GM12878 (cell line): ENCODE measurements around the gene SORCS1. TPM values are rescaled to one million over a fixed set of nuclear protein-coding genes. Genes with fewer than 3 reads are reported as not detected.

Source experiments
- ATAC-seq: fragments of 200-7000 bp; cut with Tn5 transposase; 3 replicates; pipeline ENCODE4 v1.9.1; 2020; ENCODE audit warnings: mild to moderate bottlenecking, moderate library complexity
- BruUV-seq: library from RNA; stranded (reverse); fragments of 400-500 nt; replicated peaks from 2 replicates; lab custom pipeline; 2021; lab: Mats Ljungman, UMichigan
- CTCF ChIA-PET: fragments of 300-600 bp; sonication (Branson Sonifier 250); formaldehyde crosslinking; extraction: SDS; loops from one replicate; lab custom pipeline; 2021; ENCODE audit warnings: inconsistent platforms; lab: Yijun Ruan, JAX
- POLR2A ChIA-PET: fragments of 350-600 bp; formaldehyde crosslinking; extraction: SDS; loops from one replicate; lab custom pipeline; 2021; ENCODE audit warnings: inconsistent platforms; lab: Charles Lee
- RAD21 ChIA-PET: fragments of 300-600 bp; sonication (Branson Sonifier 250); formaldehyde crosslinking; loops from one replicate; lab custom pipeline; 2023; ENCODE audit warnings: antibody characterized with exemption; ENCODE audit not compliant: unreplicated experiment; lab: Charles Lee
- SMC1A ChIA-PET: fragments of 300-600 bp; sonication (Branson Sonifier 250); formaldehyde crosslinking; loops from one replicate; lab custom pipeline; 2023; ENCODE audit not compliant: unreplicated experiment, uncharacterized antibody; lab: Charles Lee
- DNase-seq: peaks from one replicate; pipeline ENCODE4 v3.0.0-alpha.2; 2011; ENCODE audit warnings: low read depth, low spot score
- FAIRE-seq: peaks from 3 replicates; lab custom pipeline; 2011; peaks lifted over from hg19 to GRCh38; lab: Jason Lieb, UNC
- H2AFZ ChIP-seq: 2 replicates; pipeline ENCODE4 v1.6.0; 2011; ENCODE audit warnings: low read depth, low read length, control low read depth; ENCODE audit not compliant: control insufficient read depth
- H3K27ac ChIP-seq: 2 replicates; pipeline ENCODE4 v1.5.1; 2011; ENCODE audit warnings: control low read depth; ENCODE audit not compliant: control insufficient read depth, insufficient read depth
- H3K27me3 ChIP-seq, 2 experiments: replicated peaks in 1 of 2; 2 replicates each; pipeline versions ENCODE4 v1.6.0 to v1.6.1; 2011; ENCODE audit warnings: low read length in 1 of 2; ENCODE audit not compliant: control insufficient read depth in 2 of 2, insufficient read depth in 2 of 2
- H3K36me3 ChIP-seq, 2 experiments: 2 replicates each; pipeline ENCODE4 v1.5.1; 2011; ENCODE audit warnings: low read length in 1 of 2; ENCODE audit not compliant: control insufficient read depth in 2 of 2, insufficient read depth in 2 of 2
- H3K4me1 ChIP-seq: 2 replicates; pipeline ENCODE4 v1.6.1; 2011; ENCODE audit warnings: mild to moderate bottlenecking, low read length, moderate library complexity, mixed read lengths; ENCODE audit not compliant: control insufficient read depth, insufficient read depth
- H3K4me2 ChIP-seq: 2 replicates; pipeline ENCODE4 v1.6.0; 2011; ENCODE audit warnings: control low read depth; ENCODE audit not compliant: control insufficient read depth, insufficient read depth
- H3K4me3 ChIP-seq: fragments of 200-600 bp; sonication (generic); 2 replicates; pipeline ENCODE4 v1.5.1; 2016
- H3K79me2 ChIP-seq: 2 replicates; pipeline ENCODE4 v1.6.0; 2011; ENCODE audit warnings: low read length; ENCODE audit not compliant: control insufficient read depth, insufficient read depth
- H3K9ac ChIP-seq: 2 replicates; pipeline ENCODE4 v1.8.0; 2011; ENCODE audit warnings: low read length, control low read depth, mixed read lengths; ENCODE audit not compliant: control insufficient read depth, insufficient read depth
- H3K9me3 ChIP-seq: replicated peaks from 3 replicates; pipeline ENCODE4 v1.5.1; 2011; ENCODE audit warnings: mild to moderate bottlenecking, low read length; ENCODE audit not compliant: control insufficient read depth, insufficient read depth
- H4K20me1 ChIP-seq: 2 replicates; pipeline ENCODE4 v1.6.0; 2011; ENCODE audit not compliant: control insufficient read depth, insufficient read depth
- ATF2 ChIP-seq: IDR thresholded peaks from 2 replicates; pipeline ENCODE4 v1.6.1; 2012; ENCODE audit warnings: low read length, inconsistent platforms
- CBX3 ChIP-seq: fragments of 200-600 bp; sonication (generic); IDR thresholded peaks from 2 replicates; pipeline ENCODE4 v1.6.1; 2016; ENCODE audit warnings: low read depth, borderline replicate concordance
- CEBPB ChIP-seq, 2 experiments: fragments of 150-350 bp in 1 of 2; IDR thresholded peaks; 2 replicates each; pipeline ENCODE4 v1.6.1; 2012 to 2014; ENCODE audit warnings: low read depth in 2 of 2, low read length in 2 of 2, borderline replicate concordance in 1 of 2, inconsistent platforms in 1 of 2
- E2F8 ChIP-seq: fragments of 450-650 bp; IDR thresholded peaks from 2 replicates; pipeline ENCODE4 v1.6.1; 2018; ENCODE audit warnings: mild to moderate bottlenecking, low read depth, moderate library complexity; ENCODE audit not compliant: partially characterized antibody
- EGR1 ChIP-seq, 2 experiments: IDR thresholded peaks; 1 replicate in 1 of 2; 2 replicates in 1 of 2; pipeline ENCODE4 v1.6.1; 2011 to 2012; ENCODE audit warnings: low read depth in 2 of 2, low read length in 2 of 2, borderline replicate concordance in 1 of 2, mild to moderate bottlenecking in 1 of 2, moderate library complexity in 1 of 2
- ELK1 ChIP-seq: IDR thresholded peaks from 2 replicates; pipeline ENCODE4 v1.6.1; 2012; ENCODE audit warnings: low read depth, low read length, improper control_type of control experiment
- EZH2 ChIP-seq: IDR thresholded peaks from 2 replicates; pipeline ENCODE4 v1.6.1; 2012; ENCODE audit warnings: low read depth, mild to moderate bottlenecking, control low read depth, inconsistent platforms, low read length, borderline replicate concordance; ENCODE audit not compliant: control insufficient read depth
- FOXK2 ChIP-seq: fragments of 450-650 bp; IDR thresholded peaks from 2 replicates; pipeline ENCODE4 v1.6.1; 2017; ENCODE audit warnings: mild to moderate bottlenecking, moderate library complexity
- HCFC1 ChIP-seq: fragments of 150-350 bp; IDR thresholded peaks from 2 replicates; pipeline ENCODE4 v1.6.1; 2014; ENCODE audit warnings: low read length
- NFYA ChIP-seq: IDR thresholded peaks from 2 replicates; pipeline ENCODE4 v1.6.1; 2011; ENCODE audit warnings: low read depth, mild to moderate bottlenecking, low read length, improper control_type of control experiment, borderline replicate concordance
- NRF1 ChIP-seq: conservative IDR thresholded peaks from 2 replicates; pipeline ENCODE4 v1.6.1; 2011; ENCODE audit warnings: mild to moderate bottlenecking, low read depth, low read length, improper control_type of control experiment
- RAD21 ChIP-seq: IDR thresholded peaks from 2 replicates; pipeline ENCODE4 v1.6.1; 2011; ENCODE audit warnings: mild to moderate bottlenecking, low read depth, low read length, moderate library complexity; ENCODE audit not compliant: insufficient read depth
- SMARCA5 ChIP-seq: fragments of 450-650 bp; IDR thresholded peaks from 2 replicates; pipeline ENCODE4 v1.6.1; 2017; ENCODE audit warnings: mild to moderate bottlenecking
- TBL1XR1 ChIP-seq: IDR thresholded peaks from 2 replicates; pipeline ENCODE4 v1.6.1; 2012; ENCODE audit warnings: low read depth, low read length, improper control_type of control experiment
- ZNF384 ChIP-seq: IDR thresholded peaks from 2 replicates; pipeline ENCODE4 v1.6.1; 2012; ENCODE audit warnings: low read depth, mild to moderate bottlenecking, low read length, improper control_type of control experiment, borderline replicate concordance
- ZNF622 ChIP-seq: fragments of 450-650 bp; IDR thresholded peaks from 2 replicates; pipeline ENCODE4 v1.6.1; 2017; ENCODE audit warnings: mild to moderate bottlenecking, inconsistent platforms
- WGBS: methylation state at CpG from one replicate; pipeline ENCODE4 v1.1.6; 2016; ENCODE audit warnings: low lambda C conversion rate; ENCODE audit not compliant: insufficient replicate concordance, insufficient coverage; ENCODE audit errors: missing lambda C conversion rate; 5-methylcytosine and 5-hydroxymethylcytosine counted together
- in situ Hi-C: fragments of 300-500 bp; cut with MboI; formaldehyde crosslinking; loops from 9 replicates; pipeline ENCODE4 v1.14.3; 2018; ENCODE audit warnings: mixed read lengths
- intact Hi-C: fragments of 100-400 bp; cut with micrococcal nuclease; formaldehyde crosslinking; loops from one replicate; pipeline ENCODE4 v1.14.2; 2022; ENCODE audit not compliant: unreplicated experiment
- polyA plus RNA-seq, 11 experiments: library from polyadenylated mRNA; depleted of rRNA in 4 of 11; unstranded in 6 of 11; stranded (reverse) in 5 of 11; fragments of >200 nt; fragmentation: Nextera tagmentation in 4 of 11; fragmentation: Illumina TruSeq in 1 of 11; extraction: Ambion mirVana in 4 of 11; extraction: Trizol in 1 of 11; gene quantifications; 1 replicate in 1 of 11; 2 replicates in 10 of 11; pipeline versions ENCODE4 v1.2.1 to v1.2.3, GENCODE V29; 2011 to 2016; ENCODE audit warnings: inconsistent platforms in 2 of 11, missing spikeins in 2 of 11, low read depth in 1 of 11
- total RNA-seq, 4 experiments: library from RNA; depleted of rRNA in 3 of 4; stranded (reverse); fragments of >200 nt in 3 of 4; fragmentation: Illumina TruSeq in 1 of 4; extraction: Trizol in 1 of 4; gene quantifications; 2 replicates each; pipeline versions ENCODE4 v1.2.1 to v1.2.3, GENCODE V29; 2013 to 2021

Gene SORCS1
- total and polyA plus RNA-seq, 10 of the 15 experiments (the other 5 are each of a cell fraction or from before 2014, with no cell fraction given), result 0.02 to 9.6 (median 0.06) TPM; not detected in 3

DNA sequence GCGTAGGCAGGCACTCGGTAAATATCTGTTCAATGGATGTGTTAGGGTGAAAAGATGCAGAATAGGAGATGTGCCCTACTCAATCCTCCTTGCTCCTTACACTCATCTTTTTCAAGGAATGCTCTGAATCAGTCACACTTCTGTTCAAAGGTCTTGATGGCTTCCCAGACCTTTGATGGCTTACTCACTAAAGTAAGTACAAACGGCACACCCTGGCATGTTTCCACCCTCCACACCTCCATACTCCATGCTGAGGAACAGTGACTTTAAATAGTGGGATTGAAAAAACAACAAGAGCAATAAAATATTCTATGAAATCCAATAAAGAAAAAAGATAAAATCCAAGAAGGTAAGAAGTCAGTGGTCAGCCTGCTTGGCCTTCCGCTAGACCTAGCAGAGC lies 569.2 kb downstream of the SORCS1 start:
- H3K4me1 ChIP-seq, result no peaks in the 10 kb centered on the region
- SMC1A ChIA-PET, result no interaction called here
- in situ Hi-C loops, result no loop called here
- TF ChIP-seq TBL1XR1 (no peak), CBX3 (no peak), SMARCA5 (no peak), EZH2 (no peak), NFYA (no peak), ZNF622 (no peak), ATF2 (no peak), E2F8 (no peak), HCFC1 (no peak), CEBPB (IDR thresholded peaks at IDR 0.05; ENCODE audit: borderline replicate concordance in 1 of 2, low read depth in 2 of 2, low read length in 2 of 2) (no peak), FOXK2 (no peak), NRF1 (no peak), EGR1 (IDR thresholded peaks at IDR 0.05; ENCODE audit: borderline replicate concordance in 1 of 2, low read depth in 2 of 2, low read length in 2 of 2) (no peak), ELK1 (no peak), ZNF384 (no peak), RAD21 (no peak)
- TF ChIP-seq, all 136 proteins: peak for 0
- no peak for ATAC-seq
- ChIA-PET POLR2A (no interaction called here), CTCF (no interaction called here), RAD21 (no interaction called here)
- Histone ChIP-seq H3K27me3 (no peaks in the 10 kb centered on the region), H4K20me1 (no peaks in the 10 kb centered on the region), H3K36me3 (no peaks in the 10 kb centered on the region), H3K4me2 (no peak overlapping the region), H3K9me3 (no peaks in the 10 kb centered on the region), H3K27ac (no peak overlapping the region), H3K79me2 (no peaks in the 10 kb centered on the region), H3K9ac (no peak overlapping the region), H2AFZ (no peak overlapping the region), H3K4me3 (no peak overlapping the region)
- FAIRE-seq, result no peak
- 19% methylated on average over 4 of the region's 4 CpGs for WGBS
- BruUV-seq, result no TSS peak
- intact Hi-C loops, result no loop called here
- DNase-seq, result no peak
